Fibroblast of peridontal ligament (primary cell): ENCODE data around the gene ABI3.

ENCODE experiments used
- DNase-seq: peaks from one replicate; pipeline ENCODE4 v3.0.0-alpha.2; 2010; ENCODE audit errors: extremely low read depth

Gene ABI3

DNA sequence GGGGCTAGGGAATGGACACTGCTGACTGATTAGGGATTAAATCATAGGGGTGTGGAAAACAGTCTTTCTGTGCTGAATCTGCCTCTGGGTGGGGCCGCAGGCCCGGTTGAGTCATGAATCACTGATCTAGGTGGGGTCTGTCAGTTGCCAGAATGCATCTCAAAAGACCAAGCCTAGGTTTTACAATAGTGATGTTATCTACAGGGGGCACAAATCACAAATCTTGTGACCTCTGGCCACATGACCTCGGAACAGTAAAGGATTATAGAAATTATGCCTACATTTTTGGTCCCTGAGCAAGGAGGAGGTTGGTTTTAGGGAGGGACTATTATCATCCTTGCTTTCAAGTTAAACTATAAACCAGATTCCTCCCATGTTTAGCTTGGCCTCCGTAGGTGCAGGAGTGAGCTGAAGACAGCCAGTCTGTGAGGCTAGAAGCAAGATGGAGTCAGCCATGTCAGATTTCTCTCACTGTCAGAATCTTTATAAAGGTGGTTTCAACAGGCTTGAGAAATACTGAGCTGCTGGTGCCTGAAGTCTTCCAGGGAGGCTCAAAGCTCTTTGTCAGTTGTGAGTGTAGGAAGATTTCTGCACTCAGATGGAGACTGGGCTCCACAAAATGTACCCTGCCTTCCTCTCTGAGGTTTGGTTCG lies 13.0 kb upstream of the ABI3 start:
- DNase-seq, result no peak

GRCh38 chr17:49198211-49198610 lies 12.3 kb upstream of the ABI3 start:
- no peak for DNase-seq

DNA sequence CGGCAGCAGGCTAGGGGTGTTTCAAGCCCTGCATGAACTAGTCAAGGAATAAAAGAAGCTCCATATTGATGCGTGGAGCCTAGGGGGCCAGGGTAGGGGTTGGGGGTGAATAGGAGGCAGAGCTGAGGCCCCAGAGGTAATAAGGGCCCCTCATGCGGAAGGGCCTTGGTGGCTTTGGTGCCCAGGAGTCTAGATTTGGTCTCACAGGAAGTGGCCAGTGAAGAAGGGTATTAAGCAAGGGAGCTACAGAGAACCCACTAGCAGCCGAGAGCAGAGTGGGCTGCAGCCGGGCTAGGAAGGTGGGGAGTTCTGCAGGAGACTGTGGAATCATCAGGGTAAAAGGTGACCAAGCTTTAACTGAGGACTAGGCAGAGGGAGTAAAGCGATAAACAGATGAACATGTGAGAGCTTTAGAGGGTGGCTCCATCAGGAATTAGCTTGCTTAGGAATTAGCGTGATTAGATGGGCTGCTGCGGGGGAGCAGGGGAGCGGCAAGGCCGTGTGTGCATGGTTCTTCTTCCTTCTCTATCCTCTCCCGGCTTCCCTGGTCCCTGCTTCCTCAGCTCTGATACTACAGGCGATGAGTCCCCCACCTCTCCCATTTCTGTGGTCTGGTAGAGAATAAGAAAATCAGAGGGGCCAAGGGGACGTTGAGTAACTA lies 10.0 kb upstream of the ABI3 start:
- no peak for DNase-seq

DNA sequence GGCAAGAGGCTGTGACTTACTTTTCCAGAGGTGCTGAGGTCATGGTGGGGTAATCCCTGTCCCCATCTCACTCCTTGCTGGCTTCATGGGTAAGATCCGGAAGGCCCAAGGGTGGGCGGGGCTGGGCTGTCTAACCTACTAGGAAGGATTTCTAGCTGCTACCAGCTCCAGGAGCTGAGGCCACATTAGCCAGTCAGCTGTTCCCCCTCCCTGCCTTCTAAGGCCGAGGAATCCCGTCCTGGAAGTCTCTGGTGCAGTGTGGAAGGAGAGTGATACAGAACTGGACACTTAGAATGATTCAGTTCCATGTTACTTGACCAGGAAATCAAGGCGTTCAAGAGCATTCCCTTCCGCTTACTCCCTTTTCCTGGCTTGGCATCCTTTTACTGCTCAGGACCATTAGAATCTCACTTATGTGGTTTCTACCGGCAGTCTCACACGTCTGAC lies 9.0 kb upstream of the ABI3 start:
- DNase-seq, result no peak

- no peak for DNase-seq
These were observed 6.7 kb upstream of the ABI3 start for GRCh38 chr17:49203796-49204195.

- peak; percentile 59 for DNase-seq
These were observed 6.0 kb upstream of the ABI3 start for GRCh38 chr17:49204516-49204915.

GRCh38 chr17:49209061-49209571 lies 1.4 kb upstream of the ABI3 start:
- DNase-seq, result no peak

DNA sequence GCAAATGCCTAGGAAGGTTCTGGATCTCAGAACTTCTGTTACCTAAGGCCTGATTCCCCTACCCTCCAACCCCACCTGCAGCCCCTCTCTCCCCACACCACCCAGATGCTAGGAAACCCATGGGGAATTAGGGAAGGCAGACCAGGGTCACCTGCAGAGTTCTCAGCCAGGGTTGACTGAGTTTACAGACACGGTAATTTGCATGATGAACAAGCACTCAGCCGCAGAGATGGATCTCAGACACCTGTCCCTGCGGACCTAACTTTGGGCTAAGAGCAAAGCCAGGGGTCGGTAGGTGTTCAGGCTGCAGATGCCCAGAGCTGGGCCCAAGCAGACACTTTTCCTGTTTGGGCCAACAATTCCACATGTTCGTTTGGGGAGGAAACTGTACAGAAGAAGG lies 2.9 kb downstream of the ABI3 start:
- no peak for DNase-seq

DNA sequence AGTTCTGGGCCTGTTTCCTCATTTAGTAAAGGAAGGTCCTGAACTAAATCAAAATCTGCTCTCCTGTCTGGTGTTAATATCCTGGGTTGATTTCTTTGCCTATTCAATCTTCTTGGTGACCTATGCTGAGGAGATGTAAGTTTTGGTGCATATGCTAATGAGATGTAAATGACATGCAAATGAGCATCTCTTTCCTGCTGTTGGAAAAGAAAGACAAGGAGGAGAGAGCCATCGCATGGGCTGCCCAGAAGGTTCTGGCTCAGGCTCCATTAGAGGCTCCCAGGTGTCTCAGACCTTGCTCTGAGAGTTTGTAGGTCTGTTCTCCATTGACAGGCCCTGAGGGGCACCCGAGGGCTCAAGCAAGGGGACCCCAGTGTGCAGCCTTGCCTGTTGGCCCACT lies 3.3 kb downstream of the ABI3 start:
- DNase-seq, result no peak

DNA sequence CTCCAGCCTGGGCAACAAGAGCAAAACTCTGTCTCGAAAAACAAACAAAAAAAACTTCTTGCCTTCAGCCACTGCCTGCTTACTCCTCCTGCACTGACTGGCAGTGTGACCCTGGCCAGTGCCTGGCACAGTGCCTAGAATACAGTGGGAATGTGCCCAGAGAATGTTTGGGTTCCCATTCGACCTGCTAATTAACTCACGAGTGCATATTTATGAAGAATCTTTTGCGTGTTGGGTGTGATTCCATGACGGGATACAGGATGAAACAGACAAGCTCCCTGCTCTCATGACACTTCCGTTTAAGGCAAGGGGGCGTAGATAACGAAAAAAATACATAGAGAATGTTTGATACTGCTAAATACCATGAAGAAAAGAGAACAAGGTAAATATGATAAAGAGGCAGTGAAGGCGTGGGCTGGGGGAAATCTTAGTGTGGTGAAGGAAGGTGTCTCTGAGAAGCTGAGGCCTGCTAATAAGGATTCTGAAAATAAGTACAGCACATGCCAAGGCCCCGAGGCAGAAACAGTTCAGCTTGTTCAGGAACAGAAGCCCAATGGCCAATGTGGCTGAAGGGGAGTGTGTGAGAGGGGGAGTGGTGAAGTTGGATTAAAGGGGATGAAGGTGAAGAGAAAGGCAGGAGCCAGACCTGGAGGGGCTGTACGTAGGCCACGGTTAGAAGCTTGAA lies 4.3 kb downstream of the ABI3 start:
- no peak for DNase-seq

- DNase-seq, result no peak
These were observed 6.0 kb downstream of the ABI3 start for GRCh38 chr17:49216482-49216881.

DNA sequence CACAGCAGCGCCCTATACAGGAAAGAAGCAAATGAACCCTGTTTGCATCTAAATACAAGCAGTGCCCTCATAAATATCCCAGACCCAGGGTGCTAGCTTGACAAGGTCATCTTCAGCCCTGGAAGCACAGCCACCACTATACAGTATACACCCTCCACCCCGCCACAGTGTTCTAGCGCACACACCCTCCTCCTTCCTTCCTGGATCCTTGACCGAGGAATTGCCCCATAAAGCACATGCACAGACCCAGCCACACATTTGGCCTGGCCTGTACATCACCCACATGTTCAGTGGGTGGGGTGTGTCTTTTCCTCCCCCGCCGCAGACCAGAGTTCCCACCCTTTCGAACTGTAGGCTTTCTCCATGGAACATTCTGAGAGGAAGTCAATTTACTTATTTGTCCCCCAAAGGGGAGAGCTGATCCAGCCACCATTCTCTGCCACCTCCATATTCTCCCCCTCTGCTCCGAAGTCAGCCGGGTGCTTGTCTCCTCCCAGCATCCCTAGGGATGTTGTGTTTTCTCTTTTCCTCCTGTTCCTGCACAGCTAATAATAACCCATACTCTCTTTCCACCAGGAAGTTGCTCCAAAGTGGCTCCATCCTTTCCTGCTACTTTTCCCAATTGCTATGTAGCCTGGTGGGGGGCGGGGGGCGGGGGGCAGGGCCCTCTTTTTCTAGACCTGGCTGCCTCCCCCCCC lies 6.6 kb downstream of the ABI3 start:
- DNase-seq, result no peak

- DNase-seq, result no peak
These were observed 7.3 kb downstream of the ABI3 start for GRCh38 chr17:49217651-49218413.

- no peak for DNase-seq
These were observed 8.7 kb downstream of the ABI3 start for GRCh38 chr17:49218941-49219913.

GRCh38 chr17:49219987-49220386 lies 9.5 kb downstream of the ABI3 start:
- DNase-seq, result no peak

GRCh38 chr17:49223168-49223516 lies 12.6 kb downstream of the ABI3 start:
- no peak for DNase-seq

GRCh38 chr17:49223517-49224197 lies 13.2 kb downstream of the ABI3 start:
- DNase-seq, result no peak

DNA sequence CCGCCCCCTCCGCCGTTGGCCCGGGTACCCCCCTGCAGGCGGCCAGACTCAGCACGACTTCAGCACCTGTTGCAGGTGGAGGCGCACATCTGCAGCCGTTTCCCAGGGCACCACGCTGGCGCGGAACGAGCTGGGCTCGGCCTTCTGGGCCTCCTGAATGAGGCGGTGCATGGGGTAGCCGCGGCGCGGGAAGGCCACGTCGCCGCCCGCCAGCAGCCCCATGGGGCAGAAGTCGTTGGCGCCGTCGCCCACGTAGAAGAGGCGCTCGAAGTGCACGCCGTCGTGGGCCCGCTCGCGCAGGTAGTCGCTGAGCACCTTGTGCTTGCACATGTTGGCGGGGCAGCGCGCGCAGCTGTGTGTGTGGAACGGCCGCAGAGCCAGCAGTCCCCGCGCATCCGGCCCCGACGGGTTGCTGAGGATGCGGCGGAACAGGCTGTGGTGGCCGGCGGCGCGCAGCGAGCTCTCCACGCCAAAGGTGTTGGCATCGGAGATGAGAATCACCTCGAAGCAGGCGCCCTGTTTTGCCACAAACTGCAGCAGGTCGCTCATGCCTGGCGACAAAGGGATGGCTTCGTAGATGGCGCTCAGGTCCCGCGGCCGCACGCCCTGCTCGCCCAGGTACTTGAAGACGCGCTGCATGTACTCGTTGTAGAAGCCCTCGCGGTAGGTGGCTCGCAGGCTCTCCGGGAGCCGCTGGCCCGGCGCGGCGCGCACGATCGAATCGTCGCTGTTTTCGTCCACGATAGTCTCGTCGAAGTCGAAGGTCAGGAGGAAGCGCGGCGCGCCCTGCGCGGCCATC lies 13.9 kb downstream of the ABI3 start:
- DNase-seq, result no peak

DNA sequence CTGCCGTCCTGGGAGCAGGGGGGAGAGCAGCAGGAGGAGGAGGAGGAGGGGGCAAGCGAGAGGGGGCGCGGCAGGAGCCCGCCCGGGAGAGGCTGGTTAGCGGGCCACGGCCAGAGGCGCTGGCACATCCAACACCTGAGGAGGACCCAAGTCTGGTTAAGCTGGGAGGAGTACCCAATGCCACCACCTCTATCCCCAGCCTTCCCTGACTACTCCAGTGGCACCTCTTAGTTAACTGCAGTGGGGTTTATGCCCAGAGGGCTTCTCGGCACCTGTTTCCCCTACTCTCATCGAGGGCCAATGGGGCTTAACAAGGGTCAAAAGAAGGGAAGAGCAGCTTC lies 14.5 kb downstream of the ABI3 start:
- DNase-seq, result no peak
